HG02870 (cell line): ENCODE results near the gene WBP1L.
"Not testable (repeated sequence)": the region's sequence is repeated elsewhere in the genome, so short reads cannot be mapped to it uniquely, and the experiment has no call there.

Experiments used
- ATAC-seq: cut with Tn5 transposase; IDR thresholded peaks from one replicate; pipeline ENCODE4 v1.9.1; 2021; ENCODE audit warnings: mild to moderate bottlenecking, moderate library complexity; ENCODE audit not compliant: unreplicated experiment

WBP1L gene

DNA sequence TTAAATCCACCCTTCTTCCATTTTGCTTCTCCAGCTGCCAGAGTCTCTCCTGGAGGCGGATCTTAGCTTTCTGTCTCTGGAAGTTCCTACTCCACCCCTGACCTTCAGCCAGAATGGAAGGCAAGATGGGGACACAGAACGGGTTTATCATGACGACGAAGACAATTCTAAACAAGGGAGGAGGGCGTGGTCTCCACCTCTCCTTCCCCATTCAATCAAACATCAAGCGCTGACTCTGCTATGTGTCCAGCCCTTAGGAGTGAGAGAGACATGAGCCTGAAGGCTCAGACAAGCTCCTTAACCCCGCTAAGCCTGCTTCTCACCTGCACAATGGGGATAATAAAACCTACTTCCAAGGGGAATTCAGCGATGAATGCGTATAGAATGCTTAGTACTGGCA lies 90.4 kb downstream of the WBP1L start:
- no peak for ATAC-seq

DNA sequence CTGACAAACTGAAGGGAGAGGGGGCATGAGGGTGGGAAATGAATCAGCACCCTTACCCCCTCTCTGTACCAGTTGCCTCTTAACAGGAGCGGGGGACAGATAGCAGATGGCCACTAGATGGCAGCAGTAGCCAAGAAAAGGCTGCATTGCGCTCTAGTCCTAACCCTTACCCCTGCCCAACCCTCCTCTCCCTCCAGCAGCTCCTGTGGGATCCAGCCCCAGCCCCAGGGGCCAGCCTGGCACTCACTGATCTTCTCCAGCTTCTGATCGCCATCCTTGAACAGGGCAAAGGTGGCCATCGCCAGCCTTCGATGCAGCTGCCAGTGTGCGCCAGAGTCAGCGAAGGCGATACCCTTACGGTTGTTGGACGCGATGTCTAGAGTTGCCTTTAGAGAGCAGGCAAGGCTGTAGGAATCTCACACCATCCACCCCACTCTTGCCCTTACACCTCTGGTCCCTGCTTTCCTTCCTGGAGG lies 91.3 kb downstream of the WBP1L start:
- no peak for ATAC-seq

DNA sequence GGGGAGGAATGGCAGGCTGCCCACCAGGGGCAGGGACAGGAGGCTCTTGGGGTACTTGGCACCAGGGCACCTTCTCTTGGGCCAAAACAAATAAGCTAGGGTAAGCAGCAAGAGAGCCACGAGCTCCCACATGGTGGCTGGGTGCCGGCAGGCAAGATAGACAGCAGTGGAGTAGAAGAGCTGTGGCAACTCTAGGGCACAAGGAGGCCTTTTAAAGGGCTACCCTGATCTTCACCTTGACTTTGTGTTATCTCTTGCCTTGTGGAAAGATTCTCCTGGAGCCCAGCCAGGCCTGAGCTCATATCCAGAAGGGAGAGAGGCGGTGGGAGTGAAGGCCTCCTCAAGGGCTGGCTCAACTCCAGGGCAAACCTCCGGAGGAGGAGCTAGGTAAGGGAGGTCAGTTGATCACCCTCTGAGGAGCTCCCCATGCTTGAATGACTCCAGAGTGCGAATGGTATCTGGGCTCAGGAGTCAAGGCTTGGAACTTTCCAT lies 93.5 kb downstream of the WBP1L start, which contains the start of gene CYP17A1:
Gene CYP17A1, minus strand, starts transcription at position 184 of the 492 bp plus-strand sequence. Its CDS starts 52 bp downstream, at position 132.
- ATAC-seq = no peak

GRCh38 chr10:102838276-102838927 lies 94.7 kb downstream of the WBP1L start:
- not testable (repeated sequence) for ATAC-seq

- no peak for ATAC-seq
Observed at GRCh38 chr10:102841827-102842345, 98.1 kb downstream of the WBP1L start.

DNA sequence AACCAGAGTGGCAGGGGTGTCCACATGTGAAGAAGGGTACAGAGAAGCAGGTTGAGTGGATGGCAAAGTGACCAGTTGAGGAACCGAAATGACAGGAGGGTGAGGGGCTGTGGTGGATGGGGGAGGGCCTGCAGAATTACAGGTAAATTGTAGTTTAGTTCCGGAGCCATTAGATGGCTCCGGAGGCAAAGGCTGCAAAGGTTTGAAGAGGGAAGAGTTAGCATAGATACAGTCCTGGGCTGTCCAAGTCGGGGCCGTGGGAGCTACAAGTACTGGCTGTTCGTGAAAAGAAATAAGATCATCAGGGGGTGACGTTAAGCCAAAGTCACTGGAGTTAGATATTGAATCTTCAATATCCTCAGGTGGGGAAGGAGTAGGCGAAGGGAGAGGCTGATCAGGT lies 99.4 kb downstream of the WBP1L start:
- not testable (repeated sequence) for ATAC-seq

GRCh38 chr10:102844190-102844776 lies 100.5 kb downstream of the WBP1L start:
- not testable (repeated sequence) for ATAC-seq

GRCh38 chr10:102845352-102845902 lies 101.7 kb downstream of the WBP1L start:
- ATAC-seq = no peak

DNA sequence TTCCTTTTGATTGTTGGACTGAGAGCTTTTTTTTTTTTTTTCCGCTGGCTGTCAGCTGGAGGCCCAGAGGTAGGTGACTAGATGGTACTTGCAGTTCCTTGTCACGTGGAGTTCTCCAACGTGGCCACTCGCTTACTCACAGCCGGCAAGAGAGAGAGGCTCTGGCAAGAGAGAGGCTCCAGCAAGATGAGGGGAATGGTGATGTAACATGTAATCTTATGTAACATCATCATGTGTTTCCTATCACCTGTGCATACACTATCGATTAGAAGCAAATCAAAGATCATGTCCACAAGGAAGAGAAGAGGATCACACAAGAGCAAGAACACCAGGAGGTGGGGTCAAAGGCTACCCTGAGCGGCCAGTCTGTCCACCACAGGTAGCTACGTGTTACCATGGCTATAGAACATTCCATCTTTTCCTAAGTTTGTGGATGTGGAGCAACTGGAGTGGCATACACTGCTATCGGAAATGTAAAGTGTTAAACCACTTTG lies 106.3 kb downstream of the WBP1L start:
- ATAC-seq = no peak

- ATAC-seq = not testable (repeated sequence)
Observed at GRCh38 chr10:102853237-102853636, 109.5 kb downstream of the WBP1L start.

- not testable (repeated sequence) for ATAC-seq
Observed at GRCh38 chr10:102855731-102856436, 112.1 kb downstream of the WBP1L start.

DNA sequence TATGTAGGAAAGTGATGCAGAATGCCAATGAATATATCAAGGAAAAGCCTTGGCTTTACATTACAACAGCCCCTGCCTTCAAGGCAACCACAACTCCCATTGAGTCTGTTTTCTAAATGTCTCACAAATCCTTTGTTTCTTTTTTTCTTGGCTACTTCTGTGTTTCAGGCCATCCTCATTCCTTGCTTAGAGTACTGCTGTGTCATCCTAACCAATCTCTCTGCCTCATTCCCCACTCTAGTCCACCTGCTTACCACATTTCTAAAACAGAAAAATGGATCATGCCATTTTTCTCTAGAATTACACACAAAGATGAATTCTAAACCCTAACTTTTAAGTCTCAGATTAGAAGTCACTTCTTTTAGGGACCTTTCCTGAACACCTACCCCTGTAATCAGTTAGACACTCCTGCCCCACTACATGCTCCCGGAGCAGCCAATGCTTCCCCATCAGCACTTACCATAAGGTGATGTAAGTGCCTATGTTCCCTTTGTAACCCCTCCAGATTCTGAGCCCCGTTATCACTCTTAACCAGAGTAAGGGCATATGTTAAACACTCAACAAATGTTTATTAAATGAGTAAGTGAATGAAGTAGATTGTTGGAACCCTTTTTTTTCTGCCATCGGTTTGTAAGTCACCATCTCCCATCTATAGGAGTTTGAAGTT lies 113.1 kb downstream of the WBP1L start:
- ATAC-seq = no peak

GRCh38 chr10:102859911-102860310 lies 116.2 kb downstream of the WBP1L start:
- ATAC-seq = no peak

DNA sequence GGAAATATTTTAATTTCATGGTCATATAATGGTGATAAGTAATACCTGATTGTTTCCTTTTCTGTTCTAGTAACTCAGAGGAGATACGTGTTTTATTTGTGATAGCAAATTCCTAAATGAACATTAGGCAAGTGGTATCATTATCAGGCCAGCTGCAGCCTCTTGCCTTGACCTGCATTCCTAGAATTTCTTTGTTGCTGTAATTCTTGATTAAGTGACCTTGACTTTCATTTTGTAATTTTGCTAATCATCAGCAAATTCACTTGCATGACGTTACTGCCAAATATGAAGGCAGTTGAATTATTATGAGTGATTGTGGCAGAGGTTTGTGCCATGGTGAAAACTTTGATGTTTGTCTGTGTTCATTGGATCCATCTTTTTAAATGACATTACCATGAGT lies 119.9 kb downstream of the WBP1L start:
- ATAC-seq = no peak

GRCh38 chr10:102865620-102866019 lies 121.9 kb downstream of the WBP1L start:
- no peak for ATAC-seq
